Uterus (tissue), 4 donors: ENCODE results near the gene TM9SF2. TPM values are rescaled to one million over a fixed set of nuclear protein-coding genes. Genes with fewer than 3 reads are reported as not detected.
"Not testable (repeated sequence)": the region's sequence is repeated elsewhere in the genome, so short reads cannot be mapped to it uniquely, and the experiment has no call there.

ENCODE experiments used
- DNase-seq, 2 donors: peaks; one replicate each; pipeline ENCODE4 v3.0.0-alpha.2; 2019 to 2020
- H3K27ac ChIP-seq, 2 donors: fragments of 200-600 bp; sonication (generic); 1 replicate in 1 of 2; 2 replicates in 1 of 2; pipeline ENCODE4 v1.5.1; 2016 to 2018
- H3K27me3 ChIP-seq, 2 donors: fragments of 200-600 bp; sonication (generic); one replicate each; pipeline ENCODE4 v1.5.1; 2018 to 2019; ENCODE audit warnings: control low read depth in 1 of 2
- H3K36me3 ChIP-seq, 2 donors: fragments of 200-600 bp; sonication (generic); one replicate each; pipeline ENCODE4 v1.5.1; 2019; ENCODE audit warnings: control low read depth in 1 of 2
- H3K4me1 ChIP-seq, 2 donors: fragments of 200-600 bp; sonication (generic); one replicate each; pipeline ENCODE4 v1.5.1; 2018 to 2019; ENCODE audit warnings: control low read depth in 1 of 2
- H3K4me3 ChIP-seq, 2 donors: fragments of 200-600 bp; sonication (generic); 1 replicate in 1 of 2; 2 replicates in 1 of 2; pipeline ENCODE4 v1.5.1; 2018 to 2019; ENCODE audit warnings: mild to moderate bottlenecking in 1 of 2
- H3K9me3 ChIP-seq, 2 donors: fragments of 200-600 bp; sonication (generic); one replicate each; pipeline ENCODE4 v1.5.1; 2019; ENCODE audit warnings: control low read depth in 1 of 2
- POLR2A ChIP-seq, 2 donors: fragments of 450-650 bp; IDR thresholded peaks; one replicate each; pipeline ENCODE4 v1.6.1; 2016; ENCODE audit warnings: antibody characterized with exemption in 2 of 2, mild to moderate bottlenecking in 1 of 2, moderate library complexity in 1 of 2
- intact Hi-C: fragments of 100-400 bp; cut with DNase I; formaldehyde crosslinking; loops from one replicate; pipeline ENCODE4 v1.15.1; 2023; ENCODE audit warnings: low total_unique reads
- total RNA-seq, 4 donors: library from RNA; depleted of rRNA in 3 of 4; stranded (reverse); fragments of >200 nt in 3 of 4; gene quantifications; one replicate each; pipeline versions ENCODE4 v1.1.0 to v1.2.4, GENCODE V29; 2014 to 2023
- TF ChIP-seq, protein P1 (sequence below), 4 experiments: fragments of 200-600 bp in 2 of 4; fragments of 450-650 bp in 2 of 4; sonication (generic) in 2 of 4; IDR thresholded peaks; one replicate each; pipeline ENCODE4 v1.5.1; 2016 to 2019; ENCODE audit warnings: antibody characterized with exemption in 4 of 4, mild to moderate bottlenecking in 2 of 4, moderate library complexity in 1 of 4
- donor health status: DM: yes; HTN: yes; CAD: no.

Gene TM9SF2, protein sequence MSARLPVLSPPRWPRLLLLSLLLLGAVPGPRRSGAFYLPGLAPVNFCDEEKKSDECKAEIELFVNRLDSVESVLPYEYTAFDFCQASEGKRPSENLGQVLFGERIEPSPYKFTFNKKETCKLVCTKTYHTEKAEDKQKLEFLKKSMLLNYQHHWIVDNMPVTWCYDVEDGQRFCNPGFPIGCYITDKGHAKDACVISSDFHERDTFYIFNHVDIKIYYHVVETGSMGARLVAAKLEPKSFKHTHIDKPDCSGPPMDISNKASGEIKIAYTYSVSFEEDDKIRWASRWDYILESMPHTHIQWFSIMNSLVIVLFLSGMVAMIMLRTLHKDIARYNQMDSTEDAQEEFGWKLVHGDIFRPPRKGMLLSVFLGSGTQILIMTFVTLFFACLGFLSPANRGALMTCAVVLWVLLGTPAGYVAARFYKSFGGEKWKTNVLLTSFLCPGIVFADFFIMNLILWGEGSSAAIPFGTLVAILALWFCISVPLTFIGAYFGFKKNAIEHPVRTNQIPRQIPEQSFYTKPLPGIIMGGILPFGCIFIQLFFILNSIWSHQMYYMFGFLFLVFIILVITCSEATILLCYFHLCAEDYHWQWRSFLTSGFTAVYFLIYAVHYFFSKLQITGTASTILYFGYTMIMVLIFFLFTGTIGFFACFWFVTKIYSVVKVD
- total RNA-seq, result 100 to 1,000 TPM in 2 of 4 donors, 10 to 100 TPM in 2; 70.9 to 219 (median 99.9) TPM

DNA sequence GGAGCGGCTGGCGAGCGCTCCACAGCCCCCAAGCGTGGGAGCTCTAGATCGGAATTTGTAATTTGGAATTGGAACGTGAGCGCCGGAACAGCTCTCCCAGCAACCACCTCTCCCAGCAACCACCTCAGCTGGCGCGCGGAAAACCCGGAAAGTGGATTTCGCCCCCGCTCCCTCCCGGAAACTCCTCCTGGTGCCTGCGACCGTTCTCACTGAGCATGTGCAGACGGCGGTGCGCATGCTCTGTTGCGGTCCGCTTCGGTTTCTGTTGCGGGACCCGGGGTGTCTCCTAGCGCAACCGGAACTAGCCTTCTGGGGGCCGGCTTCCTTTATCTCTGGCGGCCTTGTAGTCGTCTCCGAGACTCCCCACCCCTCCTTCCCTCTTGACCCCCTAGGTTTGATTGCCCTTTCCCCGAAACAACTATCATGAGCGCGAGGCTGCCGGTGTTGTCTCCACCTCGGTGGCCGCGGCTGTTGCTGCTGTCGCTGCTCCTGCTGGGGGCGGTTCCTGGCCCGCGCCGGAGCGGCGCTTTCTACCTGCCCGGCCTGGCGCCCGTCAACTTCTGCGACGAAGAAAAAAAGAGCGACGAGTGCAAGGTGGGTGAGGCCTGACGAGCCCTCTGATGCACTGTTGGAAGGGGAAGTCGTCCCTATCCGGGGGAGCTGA, at the start of gene TM9SF2:
TM9SF2 (plus strand) TSS at position 289 of the 664 bp plus-strand sequence; CDS start at position 424, 135 bp downstream.
- H3K4me1 ChIP-seq, result peaks cover 6% of the 10 kb centered on the region in 2 donors
- H3K9me3 ChIP-seq, result no peaks in the 10 kb centered on the region
- intact Hi-C loops, result no loop called here

DNA sequence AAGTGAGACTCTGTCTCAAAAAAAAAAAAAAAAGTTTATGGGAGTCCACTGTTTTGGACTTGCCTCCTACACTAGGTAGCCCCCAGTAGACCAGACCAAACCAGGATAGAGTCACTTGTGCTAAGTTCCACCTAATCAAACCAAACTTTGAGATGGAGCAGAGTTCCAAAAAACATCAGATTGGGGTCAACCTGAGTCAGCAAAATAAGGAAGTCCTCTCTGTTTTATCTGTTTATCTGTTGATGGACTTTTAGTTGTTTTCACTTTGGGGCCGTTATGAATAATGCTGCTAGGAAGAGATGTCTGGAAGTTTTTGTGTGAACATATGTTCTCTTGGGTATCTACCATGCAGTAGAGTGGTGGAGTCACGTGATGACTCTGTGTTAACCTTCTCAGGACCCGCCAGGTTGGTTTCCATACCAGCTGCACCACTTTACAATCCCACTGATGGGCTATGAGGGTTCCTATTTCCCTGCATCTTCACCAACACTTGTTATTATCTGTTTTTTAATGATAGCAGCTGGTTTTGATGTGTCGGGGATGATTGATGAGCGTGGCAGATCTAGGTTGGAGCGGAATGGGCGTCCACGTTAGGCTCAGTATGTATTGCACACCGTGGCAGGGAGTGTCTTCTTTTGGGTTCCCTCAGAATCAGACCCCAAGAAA, 46.6 kb upstream of the TM9SF2 start:
- Histone ChIP-seq H3K4me3 (no peak overlapping the region), H3K27ac (no peak overlapping the region)

More for the DNA sequence above, at the start of gene TM9SF2:
- Histone ChIP-seq H3K27ac (peak within 1 kb of the TSS; percentile 83 to 88), H3K27me3 (no peaks in the 10 kb centered on the region), H3K4me3 (peak within 1 kb of the TSS; percentile 81 to 100), H3K36me3 (no peaks in the 10 kb centered on the region)
- peak; percentile 54 to 77 for TF ChIP-seq POLR2A (IDR thresholded peaks at IDR 0.05)
- TF ChIP-seq, protein P1, sequence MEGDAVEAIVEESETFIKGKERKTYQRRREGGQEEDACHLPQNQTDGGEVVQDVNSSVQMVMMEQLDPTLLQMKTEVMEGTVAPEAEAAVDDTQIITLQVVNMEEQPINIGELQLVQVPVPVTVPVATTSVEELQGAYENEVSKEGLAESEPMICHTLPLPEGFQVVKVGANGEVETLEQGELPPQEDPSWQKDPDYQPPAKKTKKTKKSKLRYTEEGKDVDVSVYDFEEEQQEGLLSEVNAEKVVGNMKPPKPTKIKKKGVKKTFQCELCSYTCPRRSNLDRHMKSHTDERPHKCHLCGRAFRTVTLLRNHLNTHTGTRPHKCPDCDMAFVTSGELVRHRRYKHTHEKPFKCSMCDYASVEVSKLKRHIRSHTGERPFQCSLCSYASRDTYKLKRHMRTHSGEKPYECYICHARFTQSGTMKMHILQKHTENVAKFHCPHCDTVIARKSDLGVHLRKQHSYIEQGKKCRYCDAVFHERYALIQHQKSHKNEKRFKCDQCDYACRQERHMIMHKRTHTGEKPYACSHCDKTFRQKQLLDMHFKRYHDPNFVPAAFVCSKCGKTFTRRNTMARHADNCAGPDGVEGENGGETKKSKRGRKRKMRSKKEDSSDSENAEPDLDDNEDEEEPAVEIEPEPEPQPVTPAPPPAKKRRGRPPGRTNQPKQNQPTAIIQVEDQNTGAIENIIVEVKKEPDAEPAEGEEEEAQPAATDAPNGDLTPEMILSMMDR (IDR thresholded peaks at IDR 0.05), result peak in 1 of 4 experiments; percentile 42
- DNase-seq, result peak; percentile 98 to 99

DNA sequence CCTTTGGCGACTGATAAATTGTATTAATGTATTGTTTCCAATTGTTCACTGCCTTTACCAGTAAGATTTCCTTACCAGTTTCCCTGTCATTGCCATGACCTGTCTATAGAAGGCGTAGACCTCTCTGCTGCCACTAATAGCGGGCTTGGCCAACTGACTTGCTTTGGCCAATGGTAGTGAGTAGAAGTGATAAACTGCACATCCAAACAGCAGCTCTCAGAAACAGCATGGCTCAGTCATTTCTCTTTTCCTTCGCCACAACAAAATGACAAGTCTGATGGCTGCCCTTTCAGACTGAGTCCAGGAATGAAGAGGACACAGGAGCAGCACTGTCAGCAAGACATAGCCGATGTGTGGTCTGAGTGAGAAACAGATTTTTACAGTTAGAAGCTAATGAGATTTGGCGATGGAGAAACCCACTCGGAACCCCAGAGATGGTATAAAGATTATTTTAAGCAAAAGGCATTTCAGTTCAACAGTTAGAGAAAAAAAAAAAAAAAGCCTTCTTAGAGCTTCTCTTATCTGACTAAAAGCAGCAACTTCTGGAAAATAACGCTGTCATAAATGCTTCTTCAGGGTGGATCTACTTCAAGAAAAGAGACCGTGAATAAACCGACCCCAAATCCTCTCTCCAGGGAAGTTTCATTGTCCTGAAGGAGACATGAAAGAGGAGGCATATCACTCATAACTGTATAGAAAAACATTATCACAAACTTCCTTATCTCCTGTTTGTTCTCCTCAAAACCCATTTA, 42.0 kb upstream of the TM9SF2 start:
- Histone ChIP-seq H3K36me3 (no peaks in the 10 kb centered on the region), H3K4me1 (no peaks in the 10 kb centered on the region), H3K27ac (no peak overlapping the region), H3K27me3 (no peaks in the 10 kb centered on the region), H3K4me3 (no peak overlapping the region), H3K9me3 (no peaks in the 10 kb centered on the region)
- TF ChIP-seq, protein P1 (IDR thresholded peaks at IDR 0.05), result no peak
- TF ChIP-seq POLR2A (IDR thresholded peaks at IDR 0.05), result no peak
- intact Hi-C loops, result no loop called here
- DNase-seq, result no peak

More for the DNA sequence above, 46.6 kb upstream of the TM9SF2 start:
- no peaks in the 10 kb centered on the region for H3K36me3 ChIP-seq
- TF ChIP-seq, protein P1 (IDR thresholded peaks at IDR 0.05), result no peak
- no peak for TF ChIP-seq POLR2A (IDR thresholded peaks at IDR 0.05)
- no peaks in the 10 kb centered on the region for H3K27me3 ChIP-seq
- no peaks in the 10 kb centered on the region for H3K9me3 ChIP-seq
- no peak for DNase-seq
- intact Hi-C loops, result no loop called here
- H3K4me1 ChIP-seq, result no peaks in the 10 kb centered on the region

DNA sequence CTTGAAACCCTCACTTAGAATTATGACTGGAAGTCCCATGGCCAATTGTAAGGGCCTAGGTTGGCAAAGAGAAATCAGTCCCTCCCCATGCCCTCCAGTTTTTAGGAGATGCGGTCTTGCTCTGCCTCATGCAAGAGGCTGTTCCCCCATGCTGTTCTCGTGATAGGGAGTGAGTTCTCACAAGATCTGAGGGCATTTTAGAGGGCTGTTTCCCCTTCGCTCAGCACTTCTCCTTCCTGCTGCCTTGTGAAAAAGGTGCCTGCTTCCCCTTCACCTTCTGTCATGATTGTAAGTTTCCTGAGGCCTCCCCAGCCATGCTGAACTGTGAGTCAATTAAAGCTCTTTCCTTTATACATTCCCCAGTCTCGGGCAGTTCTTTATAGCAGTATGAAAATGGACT, 40.5 kb upstream of the TM9SF2 start:
- H3K4me3 ChIP-seq, H3K27me3 ChIP-seq, H3K36me3 ChIP-seq, DNase-seq, H3K9me3 ChIP-seq, H3K27ac ChIP-seq, intact Hi-C loops, H3K4me1 ChIP-seq: not testable (repeated sequence)
